GM21619 (cell line): ENCODE results near the gene VILL.

ENCODE experiments used
- ATAC-seq: cut with Tn5 transposase; IDR thresholded peaks from one replicate; pipeline ENCODE4 v1.9.1; 2021; ENCODE audit not compliant: unreplicated experiment

Gene VILL

DNA sequence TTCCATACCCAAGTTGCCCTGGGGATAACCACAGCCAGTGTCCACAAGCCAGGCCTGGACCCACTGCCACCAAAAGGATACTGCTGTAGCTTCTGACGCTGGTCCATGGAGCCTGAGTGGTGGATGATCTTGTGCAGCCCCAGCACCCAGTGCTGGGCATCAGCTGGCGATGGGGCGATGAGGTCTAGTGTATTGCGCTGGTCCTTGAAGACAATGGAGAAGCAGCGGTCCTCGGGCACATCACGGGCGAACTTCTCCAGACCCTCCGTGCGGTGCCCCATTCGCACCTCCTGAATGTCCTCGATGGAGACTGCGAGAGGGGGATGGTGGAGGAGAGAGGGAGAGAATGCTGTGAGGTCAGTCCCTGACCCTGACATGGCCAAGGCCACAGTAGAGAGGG is 25.8 kb downstream of the VILL start:
- no peak for ATAC-seq

GRCh38 chr3:38016847-38017444 is 26.4 kb downstream of the VILL start:
- no peak for ATAC-seq

- no peak for ATAC-seq
These were observed 27.1 kb downstream of the VILL start for GRCh38 chr3:38017445-38018295.

DNA sequence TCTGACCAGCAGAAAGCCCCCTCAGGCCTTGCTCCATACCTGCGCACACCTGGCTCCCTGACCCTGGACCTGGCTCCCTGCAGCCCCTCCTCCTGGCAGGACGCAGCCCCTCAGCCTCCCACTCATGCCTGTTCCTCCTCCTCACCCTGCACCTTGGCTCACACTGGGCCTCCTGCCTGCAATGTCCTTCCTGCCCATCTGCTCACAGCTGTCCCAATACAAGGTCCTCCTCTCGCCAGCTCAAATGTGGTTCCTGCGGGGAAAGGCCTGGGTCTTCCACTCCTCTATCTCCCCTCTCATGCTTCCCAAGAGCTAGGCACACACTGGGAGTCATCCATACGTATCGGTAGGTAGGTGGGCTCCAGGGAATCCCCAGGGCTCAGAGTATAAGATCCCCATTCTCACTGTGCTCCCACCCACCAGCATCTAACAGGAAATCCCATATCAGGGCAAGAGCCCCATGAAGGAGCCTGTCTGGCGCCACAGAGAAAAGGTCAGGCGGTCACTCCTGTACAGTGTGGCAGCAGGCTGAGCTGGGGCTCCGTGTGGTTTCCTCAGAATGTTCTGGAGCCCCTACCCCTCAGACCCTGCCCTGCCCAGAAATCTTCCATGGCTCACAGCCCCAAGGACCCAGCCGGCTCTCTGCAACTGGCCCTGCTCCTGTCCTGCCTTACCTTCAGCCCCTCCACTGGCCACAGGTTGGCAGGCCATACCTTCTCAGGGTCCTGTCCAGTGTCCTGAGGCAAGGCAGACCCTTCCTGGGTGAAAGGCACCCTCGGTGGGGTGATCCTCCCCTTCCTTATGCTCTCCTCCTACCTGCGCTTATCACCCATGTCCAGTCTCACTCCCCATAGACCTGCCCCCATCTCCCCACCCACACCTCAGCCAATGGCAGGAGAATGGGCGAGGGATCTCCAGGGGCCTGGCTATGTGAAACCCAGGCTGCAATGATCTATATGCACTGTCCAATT is 28.0 kb downstream of the VILL start:
- no peak for ATAC-seq

GRCh38 chr3:38019658-38020341 is 29.2 kb downstream of the VILL start:
- ATAC-seq = no peak

DNA sequence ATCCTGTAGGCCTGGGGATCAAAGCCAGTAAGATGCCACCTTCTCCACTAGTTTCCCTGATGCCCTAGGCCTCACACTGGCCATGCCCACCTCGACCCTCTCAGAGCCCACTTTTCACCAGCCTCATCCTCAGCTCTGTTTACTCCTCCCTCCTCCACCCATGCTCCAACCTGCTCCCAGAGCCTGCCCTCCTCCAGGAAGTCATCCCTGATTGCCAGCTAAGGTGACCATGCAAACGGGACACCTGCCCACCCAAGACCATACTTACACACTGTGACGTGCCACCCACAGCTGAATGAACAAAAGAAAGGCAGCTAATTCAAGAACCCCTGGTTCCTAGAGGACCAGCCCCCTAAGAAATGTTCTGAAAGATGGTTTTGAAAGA is 29.7 kb downstream of the VILL start:
- no peak for ATAC-seq

- no peak for ATAC-seq
These were observed 30.6 kb downstream of the VILL start for GRCh38 chr3:38021196-38021595.

- ATAC-seq = no peak
These were observed 31.7 kb downstream of the VILL start for GRCh38 chr3:38022301-38022700.

DNA sequence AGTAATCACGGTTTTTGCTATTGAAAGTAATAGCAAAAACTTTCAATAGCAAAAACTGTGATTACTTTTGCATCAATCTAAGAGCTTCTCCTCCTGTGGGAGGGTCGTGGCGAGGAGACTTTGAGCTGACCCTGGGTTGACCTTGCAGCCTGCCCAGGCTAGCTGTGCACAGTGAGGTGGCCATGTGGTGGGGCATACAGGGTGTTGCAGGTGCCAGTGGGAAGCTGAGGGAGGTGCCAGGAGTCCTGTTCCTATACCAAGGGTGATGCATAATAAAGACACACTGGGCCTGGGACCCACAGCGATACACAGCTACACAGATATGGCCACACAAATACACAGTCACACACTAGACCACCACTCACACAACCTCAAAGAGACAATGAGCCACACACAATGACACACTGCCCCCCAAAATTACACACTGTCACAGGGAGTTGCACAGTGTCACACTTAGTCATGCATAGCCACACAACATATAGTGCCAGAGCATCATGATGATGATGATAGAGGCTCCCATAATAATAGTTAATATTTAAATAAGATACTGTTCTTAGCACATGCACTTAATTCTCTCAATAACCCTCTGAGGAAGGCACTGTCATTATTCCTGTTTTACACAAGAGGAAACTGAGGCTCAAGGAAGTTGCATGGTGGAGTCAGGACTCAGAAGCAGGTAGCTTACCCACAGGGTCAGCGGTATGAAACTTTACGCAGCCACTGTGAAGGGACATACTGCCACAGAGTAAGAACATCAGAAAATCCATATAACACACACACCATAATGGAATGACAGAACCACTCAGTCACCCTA is 32.5 kb downstream of the VILL start:
- ATAC-seq = no peak

- no peak for ATAC-seq
These were observed 36.3 kb downstream of the VILL start for GRCh38 chr3:38026856-38027255.

GRCh38 chr3:38027466-38028465 is 37.2 kb downstream of the VILL start:
- ATAC-seq = no peak

GRCh38 chr3:38028621-38029361 is 38.2 kb downstream of the VILL start:
- ATAC-seq = no peak

- ATAC-seq = no peak
These were observed 39.0 kb downstream of the VILL start, which contains the start of gene PLCD1 for GRCh38 chr3:38029400-38030125. PLCD1 (minus strand) TSS chr3:38029642; CDS start chr3:38029539, 103 bp downstream.

DNA sequence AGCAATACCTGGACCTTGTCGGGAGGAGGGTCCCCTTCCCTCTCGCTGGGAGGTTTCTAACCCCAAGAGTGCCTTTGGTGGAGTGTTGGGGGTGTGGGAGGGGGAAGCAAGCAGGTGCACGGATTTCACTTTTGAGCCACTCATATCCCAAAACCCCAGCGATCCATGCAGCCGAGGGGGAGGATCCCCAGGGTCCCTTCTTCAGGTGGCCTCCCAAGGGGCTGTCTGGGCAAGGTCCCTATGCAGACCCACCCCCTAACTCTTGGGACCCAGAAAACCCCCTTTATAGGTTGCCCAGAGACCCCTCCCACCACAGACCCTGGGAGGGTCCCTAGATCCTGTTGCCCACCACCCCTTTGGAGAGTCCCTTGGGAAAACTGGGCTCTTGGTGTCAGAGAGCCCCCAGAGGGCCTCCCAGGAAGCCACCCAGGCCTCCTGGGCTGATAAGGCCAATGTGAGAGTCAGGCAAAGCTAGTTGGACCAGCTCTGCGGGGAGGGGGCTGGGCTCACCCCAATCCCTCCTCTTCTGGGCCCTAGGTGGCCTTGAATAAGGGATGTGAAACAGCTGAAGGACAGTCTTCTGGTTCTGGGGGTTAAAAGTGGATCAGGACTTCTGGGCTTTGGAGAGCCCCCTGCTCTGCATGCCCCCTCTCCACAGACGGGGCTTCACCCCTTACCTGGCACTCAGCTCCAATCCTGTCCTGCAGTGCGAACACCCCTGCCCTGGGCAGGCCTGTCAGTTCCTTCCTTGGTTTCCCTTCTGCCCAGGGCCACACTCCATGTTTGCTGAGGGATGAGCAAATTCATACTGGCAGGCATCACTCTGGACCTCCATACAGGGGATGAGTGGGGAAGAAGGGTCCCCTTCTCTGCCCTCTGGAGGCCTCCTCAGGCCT is 39.8 kb downstream of the VILL start:
- ATAC-seq = no peak

DNA sequence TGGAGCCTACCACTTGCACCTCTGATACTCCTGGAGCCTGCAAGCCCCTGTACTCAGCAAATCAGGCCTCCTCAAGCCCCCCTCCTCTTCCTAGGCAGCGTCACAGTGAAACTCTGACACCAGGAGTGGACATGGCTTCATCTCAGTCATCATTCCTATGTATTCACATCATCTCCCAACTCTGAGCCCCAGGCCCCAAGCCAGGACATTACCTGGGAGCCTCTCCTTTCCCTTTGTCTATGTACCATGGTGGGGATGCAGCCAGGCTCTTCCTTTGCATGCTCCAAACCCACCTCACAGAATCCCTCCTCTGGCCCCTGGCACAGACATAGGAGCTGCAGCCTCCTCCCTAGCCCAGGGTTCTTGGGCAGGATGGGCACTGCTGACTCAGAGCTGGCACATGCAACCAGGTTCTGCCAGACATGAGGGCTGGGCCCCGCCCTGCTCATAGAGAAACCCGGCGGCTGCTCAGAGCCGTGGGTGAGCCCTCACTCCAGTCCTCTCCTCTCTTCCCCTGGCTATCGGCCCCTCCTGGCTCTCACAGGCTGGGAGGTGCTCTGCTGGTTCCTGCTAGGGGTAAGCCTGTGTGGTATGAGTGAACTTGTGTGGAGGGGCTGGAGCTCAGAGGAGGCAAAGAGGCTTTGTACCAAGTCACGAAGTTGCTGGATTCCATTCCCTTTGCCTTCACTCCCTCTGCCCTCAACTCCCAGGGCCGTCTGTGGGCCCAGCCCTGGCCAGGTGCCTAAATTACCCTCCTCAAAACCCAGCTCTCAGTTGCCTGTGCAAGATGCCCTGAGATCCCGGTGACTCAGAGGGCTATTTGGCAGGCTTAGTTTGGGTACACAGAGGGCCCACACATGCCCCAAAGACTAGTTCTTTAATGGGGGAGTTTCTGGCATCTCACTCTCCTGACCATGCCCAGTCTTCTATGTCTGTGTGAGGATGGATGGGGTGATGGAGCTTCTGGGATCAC is 40.7 kb downstream of the VILL start:
- no peak for ATAC-seq
